ENCODE measurements around the gene C3orf62. TPM values are rescaled to one million over a fixed set of nuclear protein-coding genes. Genes with fewer than 3 reads are reported as not detected.

C3orf62 gene
- polyA plus RNA-seq, 1 of the 3 experiments (the other 2 are of a cell fraction): 4.2 TPM

DNA sequence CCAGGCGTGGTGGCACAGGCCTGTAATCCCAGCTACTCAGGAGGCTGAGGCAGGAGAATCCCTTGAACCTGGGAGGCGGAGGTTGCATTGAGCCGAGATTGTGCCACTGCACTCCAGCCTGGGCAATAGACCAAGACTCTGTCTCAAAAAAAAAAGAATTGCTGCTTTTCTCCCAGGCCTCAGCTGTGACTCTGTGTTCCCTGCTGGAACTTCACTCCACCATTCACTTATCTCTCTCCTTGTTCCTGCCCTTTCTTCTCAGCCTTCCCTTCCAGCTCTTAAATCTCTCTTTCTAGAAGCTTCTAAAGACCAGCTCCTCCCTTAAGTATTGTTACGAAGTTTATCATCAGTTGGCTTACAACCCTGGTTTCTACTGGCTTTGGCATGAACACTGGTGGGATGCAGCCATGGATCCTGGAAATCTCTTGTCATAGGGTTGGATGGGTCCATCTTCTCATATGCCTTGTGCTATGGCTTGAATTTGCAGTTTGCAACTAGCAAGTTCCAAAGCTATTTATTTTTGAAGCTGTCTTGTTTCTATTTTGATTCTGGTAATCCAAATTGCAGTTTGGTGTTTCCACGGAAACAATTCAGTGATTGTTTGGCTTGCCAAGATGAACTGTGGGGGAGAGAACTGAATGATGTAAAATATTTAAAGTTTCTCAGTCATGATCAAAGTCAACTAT, 10.5 kb downstream of the C3orf62 start:
- H3F3A ChIP-seq (replicated peaks; ENCODE audit: insufficient read depth): no peaks in the 10 kb centered on the region
- no peak for TF ChIP-seq SMC3 (IDR thresholded peaks at IDR 0.05; ENCODE audit: low read depth, low read length)
- TF ChIP-seq, protein P1, sequence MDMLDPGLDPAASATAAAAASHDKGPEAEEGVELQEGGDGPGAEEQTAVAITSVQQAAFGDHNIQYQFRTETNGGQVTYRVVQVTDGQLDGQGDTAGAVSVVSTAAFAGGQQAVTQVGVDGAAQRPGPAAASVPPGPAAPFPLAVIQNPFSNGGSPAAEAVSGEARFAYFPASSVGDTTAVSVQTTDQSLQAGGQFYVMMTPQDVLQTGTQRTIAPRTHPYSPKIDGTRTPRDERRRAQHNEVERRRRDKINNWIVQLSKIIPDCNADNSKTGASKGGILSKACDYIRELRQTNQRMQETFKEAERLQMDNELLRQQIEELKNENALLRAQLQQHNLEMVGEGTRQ (IDR thresholded peaks at IDR 0.05; ENCODE audit: borderline replicate concordance, low read depth, low read length): no peak
- no peak for TF ChIP-seq CHD2 (IDR thresholded peaks at IDR 0.05; ENCODE audit: low read length, partially characterized antibody)
- TF ChIP-seq, protein P2, sequence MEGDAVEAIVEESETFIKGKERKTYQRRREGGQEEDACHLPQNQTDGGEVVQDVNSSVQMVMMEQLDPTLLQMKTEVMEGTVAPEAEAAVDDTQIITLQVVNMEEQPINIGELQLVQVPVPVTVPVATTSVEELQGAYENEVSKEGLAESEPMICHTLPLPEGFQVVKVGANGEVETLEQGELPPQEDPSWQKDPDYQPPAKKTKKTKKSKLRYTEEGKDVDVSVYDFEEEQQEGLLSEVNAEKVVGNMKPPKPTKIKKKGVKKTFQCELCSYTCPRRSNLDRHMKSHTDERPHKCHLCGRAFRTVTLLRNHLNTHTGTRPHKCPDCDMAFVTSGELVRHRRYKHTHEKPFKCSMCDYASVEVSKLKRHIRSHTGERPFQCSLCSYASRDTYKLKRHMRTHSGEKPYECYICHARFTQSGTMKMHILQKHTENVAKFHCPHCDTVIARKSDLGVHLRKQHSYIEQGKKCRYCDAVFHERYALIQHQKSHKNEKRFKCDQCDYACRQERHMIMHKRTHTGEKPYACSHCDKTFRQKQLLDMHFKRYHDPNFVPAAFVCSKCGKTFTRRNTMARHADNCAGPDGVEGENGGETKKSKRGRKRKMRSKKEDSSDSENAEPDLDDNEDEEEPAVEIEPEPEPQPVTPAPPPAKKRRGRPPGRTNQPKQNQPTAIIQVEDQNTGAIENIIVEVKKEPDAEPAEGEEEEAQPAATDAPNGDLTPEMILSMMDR (IDR thresholded peaks at IDR 0.05): no peak
- TF ChIP-seq NRF1 (IDR thresholded peaks at IDR 0.05; ENCODE audit: low read depth, low read length): no peak
- TF ChIP-seq EP300 (IDR thresholded peaks at IDR 0.05; ENCODE audit: borderline replicate concordance in 1 of 2, low read depth in 1 of 2, low read length in 1 of 2): no peak
- TF ChIP-seq, protein P3, sequence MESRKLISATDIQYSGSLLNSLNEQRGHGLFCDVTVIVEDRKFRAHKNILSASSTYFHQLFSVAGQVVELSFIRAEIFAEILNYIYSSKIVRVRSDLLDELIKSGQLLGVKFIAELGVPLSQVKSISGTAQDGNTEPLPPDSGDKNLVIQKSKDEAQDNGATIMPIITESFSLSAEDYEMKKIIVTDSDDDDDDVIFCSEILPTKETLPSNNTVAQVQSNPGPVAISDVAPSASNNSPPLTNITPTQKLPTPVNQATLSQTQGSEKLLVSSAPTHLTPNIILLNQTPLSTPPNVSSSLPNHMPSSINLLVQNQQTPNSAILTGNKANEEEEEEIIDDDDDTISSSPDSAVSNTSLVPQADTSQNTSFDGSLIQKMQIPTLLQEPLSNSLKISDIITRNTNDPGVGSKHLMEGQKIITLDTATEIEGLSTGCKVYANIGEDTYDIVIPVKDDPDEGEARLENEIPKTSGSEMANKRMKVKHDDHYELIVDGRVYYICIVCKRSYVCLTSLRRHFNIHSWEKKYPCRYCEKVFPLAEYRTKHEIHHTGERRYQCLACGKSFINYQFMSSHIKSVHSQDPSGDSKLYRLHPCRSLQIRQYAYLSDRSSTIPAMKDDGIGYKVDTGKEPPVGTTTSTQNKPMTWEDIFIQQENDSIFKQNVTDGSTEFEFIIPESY (IDR thresholded peaks at IDR 0.05; ENCODE audit: borderline replicate concordance, low read depth): no peak
- TF ChIP-seq TEAD4 (IDR thresholded peaks at IDR 0.05; ENCODE audit: borderline replicate concordance, insufficient read depth): no peak
- no peak for TF ChIP-seq GATA2 (CRISPR knock-in tag; IDR thresholded peaks at IDR 0.05)
- TF ChIP-seq RCOR1 (IDR thresholded peaks at IDR 0.05; ENCODE audit: low read length): no peak
- no peak for TF ChIP-seq POLR2AphosphoS5 (IDR thresholded peaks at IDR 0.05; ENCODE audit: low read depth, low read length)
- TF ChIP-seq RAD21 (IDR thresholded peaks at IDR 0.05; ENCODE audit: low read length): no peak
- no peak for TF ChIP-seq MXI1 (IDR thresholded peaks at IDR 0.05; ENCODE audit: low read depth, low read length)
- no peak for TF ChIP-seq NFIC (IDR thresholded peaks at IDR 0.05; ENCODE audit: borderline replicate concordance)
- no peak for TF ChIP-seq MEF2A (IDR thresholded peaks at IDR 0.05; ENCODE audit: borderline replicate concordance, low read depth)
- TF ChIP-seq, protein P4, sequence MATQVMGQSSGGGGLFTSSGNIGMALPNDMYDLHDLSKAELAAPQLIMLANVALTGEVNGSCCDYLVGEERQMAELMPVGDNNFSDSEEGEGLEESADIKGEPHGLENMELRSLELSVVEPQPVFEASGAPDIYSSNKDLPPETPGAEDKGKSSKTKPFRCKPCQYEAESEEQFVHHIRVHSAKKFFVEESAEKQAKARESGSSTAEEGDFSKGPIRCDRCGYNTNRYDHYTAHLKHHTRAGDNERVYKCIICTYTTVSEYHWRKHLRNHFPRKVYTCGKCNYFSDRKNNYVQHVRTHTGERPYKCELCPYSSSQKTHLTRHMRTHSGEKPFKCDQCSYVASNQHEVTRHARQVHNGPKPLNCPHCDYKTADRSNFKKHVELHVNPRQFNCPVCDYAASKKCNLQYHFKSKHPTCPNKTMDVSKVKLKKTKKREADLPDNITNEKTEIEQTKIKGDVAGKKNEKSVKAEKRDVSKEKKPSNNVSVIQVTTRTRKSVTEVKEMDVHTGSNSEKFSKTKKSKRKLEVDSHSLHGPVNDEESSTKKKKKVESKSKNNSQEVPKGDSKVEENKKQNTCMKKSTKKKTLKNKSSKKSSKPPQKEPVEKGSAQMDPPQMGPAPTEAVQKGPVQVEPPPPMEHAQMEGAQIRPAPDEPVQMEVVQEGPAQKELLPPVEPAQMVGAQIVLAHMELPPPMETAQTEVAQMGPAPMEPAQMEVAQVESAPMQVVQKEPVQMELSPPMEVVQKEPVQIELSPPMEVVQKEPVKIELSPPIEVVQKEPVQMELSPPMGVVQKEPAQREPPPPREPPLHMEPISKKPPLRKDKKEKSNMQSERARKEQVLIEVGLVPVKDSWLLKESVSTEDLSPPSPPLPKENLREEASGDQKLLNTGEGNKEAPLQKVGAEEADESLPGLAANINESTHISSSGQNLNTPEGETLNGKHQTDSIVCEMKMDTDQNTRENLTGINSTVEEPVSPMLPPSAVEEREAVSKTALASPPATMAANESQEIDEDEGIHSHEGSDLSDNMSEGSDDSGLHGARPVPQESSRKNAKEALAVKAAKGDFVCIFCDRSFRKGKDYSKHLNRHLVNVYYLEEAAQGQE (IDR thresholded peaks at IDR 0.05; ENCODE audit: low read depth, low read length): no peak
- TF ChIP-seq JUND (IDR thresholded peaks at IDR 0.05): no peak
- TF ChIP-seq YY1 (IDR thresholded peaks at IDR 0.05; ENCODE audit: low read depth): no peak
- no peaks in the 10 kb centered on the region for H3K27me3 ChIP-seq (ENCODE audit: insufficient read depth)
- peaks cover 0 to 6% of the 10 kb centered on the region in 2 experiments for H3K36me3 ChIP-seq (replicated peaks in 1 of 2; ENCODE audit: control insufficient read depth in 1 of 2, insufficient read depth in 2 of 2, low read length in 1 of 2)
- no peaks in the 10 kb centered on the region for H3K4me1 ChIP-seq (ENCODE audit: control insufficient read depth in 1 of 2, insufficient read depth in 2 of 2, low read depth in 1 of 2, low read length in 1 of 2)
- H2AFZ ChIP-seq (ENCODE audit: low read depth): no peak overlapping the region
- H3K79me2 ChIP-seq (ENCODE audit: insufficient read depth): no peaks in the 10 kb centered on the region
- H3K4me3 ChIP-seq (ENCODE audit: low read depth in 2 of 2, low read length in 1 of 2): no peak overlapping the region
- 94% methylated on average over 5 of the region's 5 CpGs for WGBS (ENCODE audit: low lambda C conversion rate)
- H3K27ac ChIP-seq (ENCODE audit: low read depth in 2 of 2, low read length in 1 of 2): no peak overlapping the region
- CTCF ChIA-PET: no interaction called here
- no peak for DNase-seq
- no peaks in the 10 kb centered on the region for H3K9me2 ChIP-seq
- H3K4me2 ChIP-seq: no peak overlapping the region
- no peaks in the 10 kb centered on the region for H3K9me3 ChIP-seq
- POLR2A ChIA-PET: interaction anchor here (0.7 kb wide), 1 partner anchor 327 kb away, joined by 3 read pairs; no protein-coding TSS in a partner anchor
- H4K20me1 ChIP-seq (ENCODE audit: insufficient read depth): no peaks in the 10 kb centered on the region
- H3K9ac ChIP-seq: no peak overlapping the region

Data from SK-N-SH (cell line).